ENCODE results near the gene GTPBP1. TPM values are rescaled to one million over a fixed set of nuclear protein-coding genes. Genes with fewer than 3 reads are reported as not detected.

The GTPBP1 gene
- total and polyA plus RNA-seq, 2 of the 13 experiments (the other 11 are each of a cell fraction or from before 2014, with no cell fraction given): 22.3 to 27.0 TPM

DNA sequence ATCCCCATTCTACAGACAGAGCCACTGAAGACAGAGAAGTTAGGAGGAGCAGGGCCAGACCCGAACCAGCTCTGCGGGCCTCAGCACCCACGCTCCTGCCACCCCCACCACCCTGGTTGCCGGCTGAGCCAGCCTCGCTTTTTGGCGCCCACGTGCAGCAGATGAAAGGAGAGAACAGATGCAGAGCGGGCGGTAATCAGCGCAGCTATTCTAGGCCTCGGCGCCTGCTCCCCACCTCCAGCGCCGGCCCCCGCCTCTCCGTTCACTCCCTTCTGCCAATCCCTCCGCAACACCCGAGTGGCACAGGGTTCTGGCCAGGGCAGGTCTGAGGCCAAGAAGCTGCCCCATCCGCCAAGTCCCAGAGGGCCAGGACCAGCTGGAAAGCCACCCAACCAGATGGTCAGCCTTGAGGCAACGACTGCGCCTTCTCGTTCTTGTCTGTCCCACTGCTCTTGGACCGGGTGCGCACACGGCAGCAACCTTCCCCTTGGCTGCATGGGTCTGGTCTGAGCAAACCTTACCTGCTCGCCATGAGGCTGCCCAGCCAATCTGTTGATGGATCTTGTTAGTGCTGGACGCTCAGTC, 71.4 kb downstream of the GTPBP1 start:
- no peaks in the 10 kb centered on the region for H3K9me3 ChIP-seq (ENCODE audit: low read length)
- no TSS peak for BruUV-seq (replicated peaks)
- 73% methylated on average over 6 of the region's 27 CpGs for WGBS (ENCODE audit: low lambda C conversion rate)
- no peaks in the 10 kb centered on the region for H3K27me3 ChIP-seq (ENCODE audit: control insufficient read depth in 1 of 2, insufficient read depth in 2 of 2, low read length in 2 of 2)
- no peaks in the 10 kb centered on the region for H3K79me2 ChIP-seq (ENCODE audit: insufficient read depth, low read length)
- 0 out of 2 replicates have a peak, but pooled peaks cover 6% of the 10 kb centered on the region for H3K4me1 ChIP-seq (ENCODE audit: insufficient read depth, low read length)
- no peak overlapping the region for H3K4me2 ChIP-seq (ENCODE audit: low read depth, low read length)
- ChIA-PET POLR2A (no interaction called here), CTCF (ENCODE audit: low intra/inter-chr PET ratio, low total read pairs) (no interaction called here)
- intact Hi-C loops (cut with micrococcal nuclease; ENCODE audit: unreplicated experiment) (no loop called here), in situ Hi-C loops (cut with HindIII; ENCODE audit: extremely low pct_ligation_motif_present, low pct_unique_long_range_greater_than_20kb) (no loop called here)
- no peaks in the 10 kb centered on the region for H4K20me1 ChIP-seq (ENCODE audit: insufficient read depth, low read length)
- no peak overlapping the region for H2AFZ ChIP-seq (ENCODE audit: low read length)
- H3K27ac ChIP-seq (ENCODE audit: extremely low read length, insufficient read depth, low read length): no peak overlapping the region
- no peak for ATAC-seq
- no peak for FAIRE-seq
- DNase-seq (ENCODE audit: low spot score): no peak
- no peaks in the 10 kb centered on the region for H3K36me3 ChIP-seq (replicated peaks in 1 of 2; ENCODE audit: control insufficient read depth in 1 of 2, insufficient read depth in 2 of 2, low read length in 2 of 2)
- H3K9ac ChIP-seq (ENCODE audit: insufficient read depth, low read depth, low read length): no peak overlapping the region
- H3K4me3 ChIP-seq (replicated peaks in 1 of 3; ENCODE audit: insufficient read depth in 1 of 3, low read depth in 2 of 3, low read length in 3 of 3): no peak overlapping the region
- TF ChIP-seq MAFK (conservative IDR thresholded peaks at IDR 0.05 in 1 of 2, IDR thresholded peaks at IDR 0.05 in 1 of 2; ENCODE audit: low read length in 2 of 2): no peak
- TF ChIP-seq ZNF570 (CRISPR knock-in tag; IDR thresholded peaks at IDR 0.05; ENCODE audit: borderline replicate concordance): no peak
- TF ChIP-seq HNRNPLL (IDR thresholded peaks at IDR 0.05; ENCODE audit: low read depth, low read length, poor library complexity, severe bottlenecking): no peak
- TF ChIP-seq ZNF382 (CRISPR knock-in tag; IDR thresholded peaks at IDR 0.05; ENCODE audit: borderline replicate concordance): no peak
- TF ChIP-seq, protein P1, sequence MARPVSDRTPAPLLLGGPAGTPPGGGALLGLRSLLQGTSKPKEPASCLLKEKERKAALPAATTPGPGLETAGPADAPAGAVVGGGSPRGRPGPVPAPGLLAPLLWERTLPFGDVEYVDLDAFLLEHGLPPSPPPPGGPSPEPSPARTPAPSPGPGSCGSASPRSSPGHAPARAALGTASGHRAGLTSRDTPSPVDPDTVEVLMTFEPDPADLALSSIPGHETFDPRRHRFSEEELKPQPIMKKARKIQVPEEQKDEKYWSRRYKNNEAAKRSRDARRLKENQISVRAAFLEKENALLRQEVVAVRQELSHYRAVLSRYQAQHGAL (CRISPR knock-in tag; IDR thresholded peaks at IDR 0.05; ENCODE audit: not compliant biosample characterization): no peak
- TF ChIP-seq ZBTB39 (CRISPR knock-in tag; IDR thresholded peaks at IDR 0.05): no peak
- no peak for TF ChIP-seq TAF15 (IDR thresholded peaks at IDR 0.05; ENCODE audit: low read depth, low read length, poor library complexity, severe bottlenecking)
- TF ChIP-seq STAG1 (CRISPR knock-in tag; IDR thresholded peaks at IDR 0.05): no peak
